RWPE2 (cell line): Measurements from ENCODE around the gene TLE4.

ENCODE experiments used
- ATAC-seq: fragments of 200-7000 bp; cut with Tn5 transposase; 3 replicates; pipeline ENCODE4 v1.9.1; 2021; ENCODE audit warnings: low read depth
- DNase-seq: peaks from one replicate; pipeline ENCODE4 v3.0.0-alpha.2; 2020; ENCODE audit warnings: low spot score
- H3K27ac ChIP-seq: fragments of 450-650 bp; 2 replicates; pipeline ENCODE4 v1.5.1; 2017; ENCODE audit warnings: mild to moderate bottlenecking; ENCODE audit not compliant: poor library complexity, severe bottlenecking
- H3K27me3 ChIP-seq: fragments of 250-450 bp; sonication (Bioruptor Pico); 2 replicates; pipeline ENCODE4 v1.5.1; 2021; ENCODE audit warnings: mild to moderate bottlenecking, moderate library complexity; ENCODE audit not compliant: insufficient read depth, poor library complexity, severe bottlenecking
- H3K36me3 ChIP-seq: fragments of 250-450 bp; sonication (Bioruptor Pico); 2 replicates; pipeline ENCODE4 v1.5.1; 2020; ENCODE audit warnings: low read depth, mild to moderate bottlenecking, moderate library complexity
- H3K4me1 ChIP-seq: fragments of 250-450 bp; sonication (Bioruptor Pico); 2 replicates; pipeline ENCODE4 v1.5.1; 2021; ENCODE audit warnings: mild to moderate bottlenecking, moderate library complexity; ENCODE audit not compliant: insufficient read depth, poor library complexity, severe bottlenecking
- H3K4me3 ChIP-seq: fragments of 250-450 bp; sonication (Bioruptor Pico); 2 replicates; pipeline ENCODE4 v1.5.1; 2021; ENCODE audit warnings: mild to moderate bottlenecking, moderate library complexity; ENCODE audit not compliant: severe bottlenecking
- H3K9me3 ChIP-seq: fragments of 250-450 bp; sonication (Bioruptor Pico); 2 replicates; pipeline ENCODE4 v1.5.1; 2021; ENCODE audit warnings: mild to moderate bottlenecking, moderate library complexity; ENCODE audit not compliant: severe bottlenecking
- TF ChIP-seq, protein P1 (sequence below): fragments of 450-650 bp; IDR thresholded peaks from one replicate; pipeline ENCODE4 v1.5.1; 2017; ENCODE audit warnings: mild to moderate bottlenecking, moderate library complexity; ENCODE audit not compliant: poor library complexity, severe bottlenecking

Gene TLE4

GRCh38 chr9:79555474-79556089, 16.2 kb upstream of the TLE4 start:
- ATAC-seq, result no peak

GRCh38 chr9:79559495-79560181, 12.1 kb upstream of the TLE4 start:
- H3K4me3 ChIP-seq, result no peak overlapping the region
- DNase-seq (no peak), ATAC-seq (no peak)
- H3K9me3 ChIP-seq, result no peaks in the 10 kb centered on the region
- H3K36me3 ChIP-seq, result no peaks in the 10 kb centered on the region
- no peak overlapping the region for H3K27ac ChIP-seq
- H3K27me3 ChIP-seq, result no peaks in the 10 kb centered on the region
- TF ChIP-seq, protein P1, sequence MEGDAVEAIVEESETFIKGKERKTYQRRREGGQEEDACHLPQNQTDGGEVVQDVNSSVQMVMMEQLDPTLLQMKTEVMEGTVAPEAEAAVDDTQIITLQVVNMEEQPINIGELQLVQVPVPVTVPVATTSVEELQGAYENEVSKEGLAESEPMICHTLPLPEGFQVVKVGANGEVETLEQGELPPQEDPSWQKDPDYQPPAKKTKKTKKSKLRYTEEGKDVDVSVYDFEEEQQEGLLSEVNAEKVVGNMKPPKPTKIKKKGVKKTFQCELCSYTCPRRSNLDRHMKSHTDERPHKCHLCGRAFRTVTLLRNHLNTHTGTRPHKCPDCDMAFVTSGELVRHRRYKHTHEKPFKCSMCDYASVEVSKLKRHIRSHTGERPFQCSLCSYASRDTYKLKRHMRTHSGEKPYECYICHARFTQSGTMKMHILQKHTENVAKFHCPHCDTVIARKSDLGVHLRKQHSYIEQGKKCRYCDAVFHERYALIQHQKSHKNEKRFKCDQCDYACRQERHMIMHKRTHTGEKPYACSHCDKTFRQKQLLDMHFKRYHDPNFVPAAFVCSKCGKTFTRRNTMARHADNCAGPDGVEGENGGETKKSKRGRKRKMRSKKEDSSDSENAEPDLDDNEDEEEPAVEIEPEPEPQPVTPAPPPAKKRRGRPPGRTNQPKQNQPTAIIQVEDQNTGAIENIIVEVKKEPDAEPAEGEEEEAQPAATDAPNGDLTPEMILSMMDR, result no peak
- no peaks in the 10 kb centered on the region for H3K4me1 ChIP-seq

More at GRCh38 chr9:79555474-79556089, 16.2 kb upstream of the TLE4 start:
- H3K4me3 ChIP-seq, result no peak overlapping the region
- DNase-seq, result no peak
- no peak overlapping the region for H3K27ac ChIP-seq
- H3K27me3 ChIP-seq, result no peaks in the 10 kb centered on the region
- H3K36me3 ChIP-seq, result no peaks in the 10 kb centered on the region
- TF ChIP-seq, protein P1, result no peak
- H3K9me3 ChIP-seq, result no peaks in the 10 kb centered on the region
- H3K4me1 ChIP-seq, result no peaks in the 10 kb centered on the region

DNA sequence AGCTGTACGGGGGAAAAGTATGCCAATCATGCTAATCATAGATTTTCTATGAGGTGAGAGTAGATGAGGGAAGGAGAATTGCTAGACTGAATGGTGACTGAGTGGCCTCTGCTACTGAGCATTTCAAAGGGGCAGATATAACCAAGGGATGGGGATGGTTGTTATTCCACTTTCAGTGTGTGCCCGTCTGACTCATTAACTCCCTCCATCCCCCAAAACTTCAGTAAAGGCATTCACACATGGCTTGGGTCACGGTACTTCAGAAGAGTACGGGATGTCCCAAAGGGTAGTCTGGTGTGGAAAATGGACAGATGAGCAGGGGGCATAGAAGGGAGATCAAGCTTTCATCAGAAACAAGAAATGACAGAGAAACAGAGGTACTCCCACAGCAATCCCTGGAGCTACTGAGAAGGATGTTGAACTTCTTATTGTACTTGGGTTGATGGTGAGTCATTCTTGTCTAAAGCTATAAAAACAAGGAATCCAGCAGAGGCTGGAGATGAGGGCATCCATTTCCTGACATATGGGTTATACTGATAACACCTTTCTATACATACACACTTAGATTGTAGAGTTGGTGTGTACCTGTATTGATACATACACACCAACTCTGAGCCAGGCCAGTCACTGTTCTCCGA, 8.9 kb upstream of the TLE4 start:
- TF ChIP-seq, protein P1, result no peak
- H3K4me1 ChIP-seq, result no peaks in the 10 kb centered on the region
- H3K4me3 ChIP-seq, result no peak overlapping the region
- H3K27me3 ChIP-seq, result no peaks in the 10 kb centered on the region
- H3K9me3 ChIP-seq, result no peaks in the 10 kb centered on the region
- H3K27ac ChIP-seq, result no peak overlapping the region
- no peaks in the 10 kb centered on the region for H3K36me3 ChIP-seq
- ATAC-seq, result no peak
- DNase-seq, result no peak

DNA sequence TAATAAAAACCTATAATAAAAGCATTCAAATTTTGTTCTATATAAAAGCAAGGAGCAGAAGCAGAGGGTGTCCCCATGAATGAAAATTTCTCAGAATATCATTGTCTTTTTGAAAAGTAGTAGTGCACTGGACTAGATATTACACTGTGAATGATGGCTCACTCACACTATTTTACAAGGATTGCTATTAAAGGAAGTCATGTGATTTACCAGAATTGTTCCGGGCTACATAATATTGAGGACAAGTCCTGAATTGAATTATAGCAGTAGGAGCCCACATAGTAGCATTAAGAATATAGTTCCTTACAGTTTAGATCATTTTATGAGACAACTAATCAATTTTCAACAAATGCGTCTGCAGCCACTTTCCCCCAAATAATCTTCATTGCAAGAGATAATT, 7.7 kb upstream of the TLE4 start:
- no peak for ATAC-seq
- no peak for DNase-seq
- Histone ChIP-seq H3K4me1 (no peaks in the 10 kb centered on the region), H3K27ac (no peak overlapping the region), H3K9me3 (no peaks in the 10 kb centered on the region), H3K36me3 (no peaks in the 10 kb centered on the region), H3K27me3 (no peaks in the 10 kb centered on the region), H3K4me3 (no peak overlapping the region)
- TF ChIP-seq, protein P1, result no peak
